GM19240 (cell line): Measurements from ENCODE around the gene VSIG4.

Experiments used
- DNase-seq: peaks from one replicate; pipeline ENCODE4 v3.0.0; 2011; ENCODE audit warnings: low spot score; ENCODE audit not compliant: insufficient read length

VSIG4 gene

DNA sequence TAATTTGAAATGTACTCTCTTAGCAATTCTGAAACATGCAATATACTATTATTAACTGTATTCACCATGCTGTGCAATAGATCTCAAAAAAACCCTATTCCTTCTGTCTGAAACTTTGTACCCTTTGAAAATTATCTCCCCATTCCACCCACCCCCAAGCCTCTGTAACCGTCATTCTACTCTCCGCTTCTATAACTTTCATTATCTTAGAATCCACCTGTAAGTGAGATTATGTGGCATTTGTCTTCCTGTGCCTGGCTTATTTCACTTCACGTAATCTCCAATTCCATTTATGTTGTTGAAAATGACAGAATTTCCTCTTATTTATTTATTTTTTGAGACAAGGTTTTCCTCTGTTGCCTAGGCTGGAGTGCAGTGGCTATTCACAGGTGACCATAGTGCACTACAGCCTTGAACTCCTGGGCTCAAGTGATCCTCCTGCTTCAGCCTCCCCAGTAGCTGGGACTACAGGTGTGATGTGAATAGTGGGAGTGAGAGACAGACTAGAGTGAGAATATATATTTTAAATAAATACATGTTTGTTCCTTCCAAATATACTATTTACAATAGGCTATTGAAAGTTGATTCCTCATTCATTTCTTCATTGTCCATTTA lies 30.5 kb downstream of the VSIG4 start:
- DNase-seq: no peak

DNA sequence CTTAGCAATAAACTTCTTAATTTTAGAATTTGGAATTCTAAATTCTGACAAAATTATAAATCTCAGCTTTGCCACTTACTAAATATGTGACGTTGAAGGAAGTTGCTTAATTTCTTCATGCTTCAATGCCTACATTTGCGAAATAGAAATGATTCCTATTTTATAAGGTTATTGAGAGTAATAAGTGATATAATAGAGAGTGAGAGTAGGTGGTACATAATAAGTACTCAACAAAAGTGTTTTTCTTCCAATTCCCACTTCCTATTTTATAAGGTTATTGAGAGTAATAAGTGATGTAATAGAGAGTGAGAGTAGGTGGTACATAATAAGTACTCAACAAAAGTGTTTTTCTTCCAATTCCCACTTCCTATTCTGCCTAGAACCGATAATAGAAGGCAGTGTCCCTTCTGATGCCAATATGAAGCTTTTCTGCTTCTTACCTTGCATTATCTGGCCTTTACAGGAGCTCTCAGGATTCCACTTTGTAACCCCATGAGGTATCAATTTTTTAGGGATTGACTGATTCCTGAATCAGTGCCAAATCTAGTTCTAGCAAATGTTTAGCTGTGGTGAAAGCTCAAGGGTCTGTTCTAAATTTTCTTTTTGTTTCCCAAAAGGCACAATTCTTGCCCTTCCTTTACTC lies 31.4 kb downstream of the VSIG4 start:
- no peak for DNase-seq

DNA sequence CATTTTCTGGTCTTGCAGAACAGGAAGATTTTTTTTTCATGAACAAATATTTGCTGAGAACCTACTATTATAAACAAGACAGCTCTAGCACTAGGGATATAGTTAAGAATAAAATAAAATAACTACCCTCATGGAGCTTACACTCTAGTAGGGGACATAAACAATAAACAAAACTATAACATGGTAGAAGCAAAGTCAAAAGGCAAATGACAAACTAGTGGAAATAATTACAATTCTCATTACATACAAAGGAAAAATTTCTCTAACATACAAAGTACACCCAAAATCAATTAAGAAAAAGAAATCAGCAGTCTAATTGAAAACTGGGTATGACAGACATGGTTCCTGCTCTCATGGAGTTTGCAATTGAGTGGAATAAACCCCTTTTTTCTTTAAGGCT lies 32.0 kb downstream of the VSIG4 start:
- DNase-seq: no peak

DNA sequence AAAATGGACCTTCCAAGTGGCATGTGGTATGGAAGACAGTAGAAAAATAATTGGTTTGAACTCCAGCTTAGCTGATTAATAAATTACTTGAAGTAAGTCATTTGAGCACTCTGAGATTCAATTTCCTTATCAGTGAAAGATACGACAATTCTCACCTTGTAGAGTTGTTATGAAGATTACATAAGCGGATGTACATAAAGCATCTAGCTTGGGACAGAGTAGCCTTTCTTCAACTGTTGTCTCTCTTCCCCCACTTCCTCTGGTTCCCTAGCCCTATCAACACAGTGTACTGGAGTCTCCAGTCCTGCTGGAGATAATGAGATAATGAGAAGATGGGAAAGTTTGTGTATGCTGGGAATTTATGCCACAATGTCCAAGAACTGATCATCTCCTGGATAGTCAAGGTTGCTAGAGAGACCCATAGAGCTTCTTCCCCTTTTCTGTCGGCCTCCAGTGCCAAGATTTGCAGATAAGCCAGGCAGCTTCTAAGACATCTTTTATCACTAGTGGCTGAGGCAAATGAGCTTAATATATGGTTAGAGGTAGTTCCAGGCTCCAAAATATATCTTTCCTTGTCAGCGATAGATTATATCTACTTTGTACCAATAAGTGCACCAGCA lies 33.9 kb downstream of the VSIG4 start:
- DNase-seq: no peak

DNA sequence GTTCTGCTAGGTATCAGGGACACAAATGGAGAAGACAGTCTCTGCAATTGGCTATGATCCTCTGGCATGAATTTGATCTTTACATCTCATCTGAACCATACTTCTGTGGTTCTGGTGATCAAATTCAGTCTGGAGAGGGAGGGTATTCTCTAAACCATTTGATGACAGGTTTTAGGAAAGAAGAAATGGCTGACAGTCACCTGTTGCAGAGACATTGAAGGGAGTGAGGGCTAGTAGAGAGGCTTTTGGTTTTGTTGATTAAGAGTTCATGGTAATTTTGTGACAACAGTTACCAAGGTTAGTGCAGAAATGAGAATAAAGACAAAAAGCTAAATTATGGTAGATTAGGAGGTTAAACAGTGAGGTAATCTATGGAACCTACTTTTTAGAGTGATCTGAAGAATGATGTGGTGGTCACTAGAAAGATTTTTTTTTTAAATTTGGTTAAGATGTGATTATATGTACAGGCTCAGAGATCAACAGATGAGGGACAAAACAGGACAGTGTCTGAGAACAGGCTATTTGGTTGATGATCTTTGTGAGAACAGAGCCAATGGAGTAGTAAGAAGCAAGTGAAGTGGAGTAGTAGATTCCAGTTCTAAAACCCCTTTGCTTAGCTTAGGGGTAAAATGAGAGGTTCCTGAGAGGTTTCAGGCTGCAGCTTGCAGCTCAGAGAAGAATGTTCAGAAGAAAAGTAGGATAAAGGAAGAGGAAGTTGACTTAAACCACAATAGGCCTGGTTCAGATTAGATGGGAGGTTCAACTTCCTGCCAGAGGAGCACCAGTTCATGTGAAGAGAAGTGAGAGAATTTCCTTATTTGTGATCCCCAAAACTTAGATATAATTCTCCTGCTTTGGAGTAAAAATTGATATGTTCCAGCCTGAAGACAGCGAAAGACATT lies 34.7 kb downstream of the VSIG4 start:
- no peak for DNase-seq

DNA sequence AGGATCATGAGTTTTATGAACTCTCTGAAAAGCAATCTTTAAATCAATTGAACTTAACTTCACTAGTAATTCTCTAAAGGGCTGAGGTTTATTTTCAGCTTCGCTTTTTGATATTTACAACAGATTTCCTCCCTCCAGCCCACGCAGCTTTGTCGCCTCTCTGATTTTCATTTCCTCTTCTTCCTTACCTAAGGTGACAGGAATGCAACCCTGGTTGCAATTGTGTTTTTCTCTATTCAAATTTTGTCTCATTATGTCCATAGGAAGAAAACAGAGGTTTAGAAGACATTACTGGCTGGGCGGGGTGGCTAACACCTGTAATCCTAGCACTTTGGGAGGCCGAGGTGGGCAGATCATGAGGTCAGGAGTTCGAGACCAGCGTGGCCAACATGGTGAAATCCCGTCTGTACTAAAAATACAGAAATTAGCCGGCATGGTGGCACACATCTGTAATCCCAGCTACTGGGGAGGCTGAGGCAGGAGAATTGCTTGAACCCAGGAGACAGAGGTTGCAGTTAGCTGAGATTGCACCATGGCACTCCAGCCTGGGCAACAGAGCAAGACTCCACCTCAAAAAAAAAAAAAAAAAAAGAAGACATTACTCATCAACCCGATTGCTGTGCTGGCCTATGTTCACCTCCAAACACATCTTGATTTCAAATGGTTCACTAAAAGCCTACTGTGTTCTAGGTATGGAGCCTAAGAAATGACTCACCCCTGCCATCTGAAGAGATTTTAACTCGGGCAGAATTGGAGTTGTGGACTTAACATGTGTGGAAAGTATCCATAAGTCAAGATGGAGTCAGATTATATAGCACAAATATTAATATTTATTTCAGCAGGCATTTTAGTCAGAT lies 36.8 kb downstream of the VSIG4 start:
- DNase-seq: no peak

DNA sequence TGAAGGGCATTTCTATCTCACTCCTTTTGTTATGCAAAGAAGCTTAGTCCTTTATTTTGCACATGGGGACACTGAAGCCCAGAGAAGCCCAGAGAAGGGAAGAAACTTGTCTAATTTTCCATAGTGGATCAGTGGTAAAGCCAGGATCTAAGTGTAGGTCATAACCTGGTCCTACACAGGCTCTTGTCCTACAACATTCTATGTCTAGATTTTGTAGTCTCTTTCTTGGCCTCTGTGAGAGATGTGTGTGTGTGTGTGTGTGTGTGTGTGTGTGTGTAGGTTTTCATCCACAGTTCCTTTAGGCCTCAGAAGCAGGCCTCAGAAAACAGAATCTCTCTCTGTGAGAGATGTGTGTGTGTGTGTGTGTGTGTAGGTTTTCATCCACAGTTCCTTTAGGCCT lies 38.3 kb downstream of the VSIG4 start:
- no peak for DNase-seq

DNA sequence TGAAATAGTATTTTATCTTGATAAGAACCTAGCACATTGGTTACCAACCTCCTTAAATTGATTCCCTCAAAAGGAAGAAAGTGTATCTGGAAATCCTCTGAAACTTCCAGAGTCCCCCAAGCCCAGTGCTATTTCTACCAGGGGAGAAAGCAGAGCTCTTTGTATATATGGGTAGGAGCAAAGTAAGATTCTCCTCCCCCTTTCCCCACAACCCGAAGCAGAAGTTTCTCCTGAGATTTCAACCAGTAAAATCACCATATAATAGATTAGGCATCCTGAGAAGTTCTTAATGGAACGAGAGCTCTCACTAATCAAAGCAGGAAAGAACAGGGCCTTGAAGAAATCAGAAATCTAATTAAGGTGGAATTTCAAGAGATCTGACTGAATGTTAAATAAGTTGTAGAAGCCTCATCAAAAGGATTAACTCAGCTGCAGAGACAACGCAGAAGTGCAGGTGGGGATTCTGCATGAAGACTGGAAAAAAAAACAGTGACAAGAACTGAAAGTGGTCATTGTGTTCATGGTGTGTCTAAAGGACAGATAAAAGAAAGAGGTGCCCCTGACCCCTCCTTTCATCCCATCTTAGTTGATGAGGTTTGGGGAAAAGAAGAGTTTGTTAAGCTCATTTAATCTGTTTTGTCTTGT lies 39.1 kb downstream of the VSIG4 start:
- DNase-seq: no peak

DNA sequence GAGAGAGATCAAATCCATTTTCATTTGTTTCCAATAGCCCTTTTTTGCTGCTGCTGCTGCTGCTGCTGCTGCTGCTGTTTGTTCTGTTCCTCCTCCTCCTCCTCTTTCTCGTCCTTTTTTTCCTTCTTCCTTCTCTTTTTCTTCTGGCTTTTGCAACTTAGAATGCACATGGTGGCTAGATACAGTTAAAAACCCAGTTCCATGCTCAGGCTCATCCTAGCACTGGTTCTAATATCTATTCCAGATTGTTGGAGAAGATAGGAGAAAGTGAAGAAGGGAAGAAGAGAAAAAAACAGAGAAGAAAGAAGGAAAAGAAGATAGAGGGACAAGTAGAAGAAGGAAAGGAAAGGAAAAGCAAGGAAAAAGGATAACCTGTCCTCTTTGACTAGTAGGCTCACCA lies 39.7 kb downstream of the VSIG4 start:
- DNase-seq: no peak

DNA sequence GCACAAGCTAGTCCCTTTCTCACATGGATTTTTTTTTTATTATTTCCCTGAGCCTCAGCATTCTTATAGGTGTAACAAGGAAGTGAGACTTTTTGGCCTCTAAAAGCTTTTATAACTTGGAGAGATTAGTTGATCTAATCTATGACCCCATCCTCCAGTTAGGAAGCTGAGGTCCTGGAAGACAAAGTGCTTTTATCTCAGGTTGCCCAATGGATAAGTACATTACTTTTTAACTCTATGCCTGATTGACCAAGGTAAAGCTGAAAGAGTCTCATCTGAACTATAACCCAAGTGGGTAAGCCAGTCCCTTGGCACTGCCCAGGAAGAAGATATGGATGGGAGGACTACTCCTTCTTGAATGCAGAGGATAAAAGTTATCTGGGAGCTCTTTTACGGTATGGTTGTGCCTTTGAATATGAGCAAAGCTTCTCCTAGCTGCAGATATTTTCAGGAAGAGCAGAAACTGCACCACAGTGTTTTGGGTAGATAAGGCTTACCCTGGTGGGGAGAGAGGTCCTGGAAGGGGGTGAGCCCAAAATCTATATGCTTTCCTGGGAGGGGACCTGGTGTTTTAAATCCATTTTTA lies 40.2 kb downstream of the VSIG4 start:
- DNase-seq: no peak

DNA sequence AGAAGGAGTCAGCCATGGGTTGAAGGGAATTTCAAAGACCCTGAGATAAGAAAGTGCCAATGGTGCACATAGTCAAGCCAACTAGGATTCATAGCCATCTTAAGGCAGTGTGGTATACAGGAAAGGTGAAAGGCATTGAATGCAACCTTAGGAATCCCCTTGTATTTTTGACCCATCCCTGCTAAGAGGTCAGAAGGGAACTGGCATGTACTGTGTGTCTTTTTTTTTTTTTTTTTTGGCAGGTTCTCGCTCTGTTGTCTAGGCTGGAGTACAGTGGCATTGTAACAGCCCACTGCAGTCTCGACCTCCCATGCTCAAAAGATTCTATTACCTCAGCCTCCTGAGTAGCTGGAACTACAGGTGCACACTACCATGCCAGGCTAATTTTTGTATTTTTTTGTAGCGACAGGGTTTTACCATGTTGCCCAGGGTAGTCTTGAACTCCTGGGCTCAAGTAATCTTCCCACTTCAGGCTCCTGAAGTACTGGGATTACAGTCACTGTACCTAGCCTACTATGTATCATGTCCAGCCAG lies 40.8 kb downstream of the VSIG4 start:
- DNase-seq: no peak

DNA sequence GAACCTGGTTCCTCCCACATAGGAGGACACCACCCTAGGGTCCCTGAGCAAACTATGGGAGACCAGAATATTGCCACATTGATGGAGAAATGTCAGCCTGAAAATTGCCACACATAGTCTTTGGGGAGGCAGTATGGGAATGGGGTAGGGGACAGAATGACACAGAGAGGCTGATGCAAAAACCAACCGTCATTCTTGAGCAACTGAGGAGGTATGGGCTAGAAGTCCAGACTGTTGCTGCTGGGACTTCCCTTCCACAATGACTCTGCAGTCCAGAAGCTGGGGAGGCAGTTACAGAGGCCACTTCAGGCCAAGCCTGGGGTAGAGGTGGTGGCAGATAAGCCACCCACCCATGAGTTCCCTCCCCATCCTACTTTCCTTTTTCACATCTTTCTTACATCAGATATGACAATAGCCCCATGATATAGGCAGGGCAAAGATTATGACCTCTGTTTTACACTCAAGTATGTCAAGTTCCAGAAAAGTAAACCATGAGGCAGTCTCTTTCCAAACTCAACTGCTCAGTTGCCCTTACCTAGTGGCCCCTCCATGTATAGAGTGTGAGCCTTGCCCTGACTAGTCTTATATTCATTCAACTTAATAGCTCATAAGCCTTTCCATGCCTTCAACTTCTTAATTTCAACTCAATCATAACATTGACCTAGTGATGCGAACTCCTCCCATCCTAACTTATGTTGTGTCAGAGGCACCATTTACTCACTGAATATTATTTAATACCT lies 41.7 kb downstream of the VSIG4 start:
- no peak for DNase-seq

DNA sequence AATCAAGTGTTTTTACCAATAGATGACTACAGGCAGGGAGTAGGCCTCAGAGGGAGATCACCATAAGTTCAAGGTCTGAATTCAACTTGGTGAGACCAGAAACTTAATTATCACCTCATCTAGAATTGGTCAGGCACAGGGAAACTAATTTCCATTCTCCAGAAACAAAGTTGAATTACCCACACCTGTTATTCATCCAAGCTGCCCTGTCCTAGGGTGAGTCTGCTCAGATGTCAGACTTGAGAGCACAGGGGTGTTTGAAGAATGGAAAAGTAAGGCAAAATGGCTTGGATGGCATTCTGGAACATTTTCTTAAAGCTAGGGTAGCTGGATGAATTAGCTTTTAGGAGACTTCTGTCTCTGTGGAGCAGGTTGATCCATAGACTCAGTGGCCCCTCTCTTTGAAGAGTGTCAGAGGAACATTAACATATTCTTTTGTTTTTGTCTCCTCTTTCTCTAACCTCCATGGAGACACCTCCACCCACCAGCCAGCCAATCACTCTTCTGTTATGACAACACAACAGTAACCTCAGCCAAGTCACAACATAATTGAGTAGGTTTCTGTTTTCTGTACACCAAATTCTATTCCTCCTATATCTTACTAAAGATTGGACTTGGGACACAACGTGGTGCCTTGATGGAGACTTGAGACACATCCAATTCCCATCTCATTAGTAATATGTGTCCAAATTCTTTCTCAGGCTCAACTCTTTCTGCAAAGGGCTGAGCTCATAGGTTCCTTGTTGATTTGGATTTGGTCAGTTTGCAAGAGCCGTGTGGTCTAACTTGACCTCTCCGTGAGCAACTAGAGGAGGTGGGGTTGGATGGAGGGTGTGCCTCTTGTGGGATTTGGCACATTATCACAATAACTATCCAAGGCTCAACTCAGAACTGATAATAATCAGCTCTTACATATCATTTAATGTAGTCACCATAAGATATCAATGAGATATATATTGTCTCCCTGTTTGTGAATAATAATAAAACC lies 45.1 kb downstream of the VSIG4 start:
- DNase-seq: no peak

DNA sequence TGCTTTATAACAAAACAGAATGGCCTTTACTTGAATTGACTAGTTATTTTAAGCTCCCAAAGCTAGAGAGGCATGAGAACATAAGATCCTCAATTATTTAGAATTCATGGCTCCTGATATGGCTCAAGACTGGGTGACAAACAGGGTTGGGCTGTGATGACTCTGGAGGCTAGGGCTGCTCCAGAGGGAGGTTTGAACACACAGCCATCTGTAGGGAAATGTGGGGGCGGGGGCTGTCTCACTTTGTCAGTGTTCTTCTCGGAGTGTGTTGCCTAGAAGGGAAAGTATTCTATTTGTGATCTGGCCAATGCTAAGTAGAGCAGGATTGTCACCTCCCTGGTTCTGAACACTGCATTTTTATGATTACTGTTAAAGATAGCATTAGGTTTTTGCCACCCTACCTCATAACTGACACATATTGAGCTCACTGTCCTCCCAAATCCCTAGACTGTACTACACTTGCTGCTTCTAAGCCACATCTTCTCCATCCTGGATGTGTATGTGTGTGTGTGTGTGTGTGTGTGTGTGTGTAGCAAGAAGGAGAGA lies 45.9 kb downstream of the VSIG4 start:
- no peak for DNase-seq

DNA sequence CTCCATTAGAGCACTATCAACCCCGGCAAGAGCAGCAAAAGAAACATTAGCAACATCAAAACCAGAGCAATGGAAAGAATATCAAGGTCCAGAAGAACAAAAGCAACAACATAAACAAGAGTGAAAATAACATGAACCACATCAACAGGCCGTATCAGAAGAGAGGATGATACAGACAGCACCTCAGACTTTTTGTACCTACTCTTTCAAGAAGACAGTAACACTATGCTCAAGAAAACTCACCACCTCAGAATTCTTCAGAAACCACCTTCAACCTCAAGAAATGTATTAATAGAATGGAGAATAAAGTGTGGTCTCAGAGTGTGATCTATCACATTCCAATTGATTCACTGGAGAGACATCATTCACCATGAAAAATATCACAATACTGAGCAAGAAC lies 46.5 kb downstream of the VSIG4 start:
- no peak for DNase-seq

DNA sequence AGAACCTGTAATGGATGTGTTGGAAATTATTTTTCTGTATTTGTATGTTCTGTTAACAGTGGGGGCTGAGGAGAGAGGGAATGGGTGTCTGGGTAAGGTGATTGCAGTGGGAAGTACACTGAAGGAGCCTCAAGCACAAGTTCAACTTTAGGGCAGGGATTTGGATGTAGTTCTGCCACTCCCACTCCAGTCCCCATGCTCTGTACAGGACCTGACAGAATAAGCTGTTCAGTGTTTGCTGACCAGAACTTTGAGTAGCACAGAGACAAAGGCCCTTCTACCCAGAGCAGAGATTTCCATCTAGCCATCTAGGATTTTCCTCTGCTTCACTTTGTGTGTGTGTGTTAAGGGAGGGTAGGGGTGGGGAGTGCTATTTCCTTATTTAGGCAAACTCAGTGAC lies 49.2 kb downstream of the VSIG4 start:
- no peak for DNase-seq

DNA sequence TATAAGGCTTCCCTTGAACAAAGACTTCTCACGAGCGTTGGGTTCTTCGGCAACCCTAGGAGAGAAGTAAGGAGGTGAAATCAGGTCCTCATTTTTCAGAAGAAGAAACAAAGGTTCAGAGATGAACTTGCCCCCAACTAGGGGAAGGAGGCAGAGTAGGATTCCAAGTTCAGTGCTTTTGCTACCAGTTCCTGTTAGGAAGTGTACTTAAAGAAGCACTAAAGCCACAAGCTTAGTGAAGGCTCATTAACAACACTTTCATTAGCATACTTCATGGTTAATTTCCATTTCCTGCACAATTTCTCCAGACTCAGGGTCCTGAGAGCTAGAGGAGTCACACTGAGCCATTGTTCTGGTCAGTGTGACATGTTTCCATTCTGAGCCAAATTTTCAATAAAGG lies 52.1 kb downstream of the VSIG4 start:
- DNase-seq: no peak
